Erythroblast (primary cell): ENCODE data around the gene SNRPA.

Source experiments
- GATA1 ChIP-seq: IDR thresholded peaks from 2 replicates; pipeline ENCODE4 v1.6.1; 2011; ENCODE audit warnings: low read depth, mild to moderate bottlenecking, control low read depth, low read length, moderate library complexity
- POLR2A ChIP-seq: IDR thresholded peaks from 2 replicates; pipeline ENCODE4 v1.6.1; 2011; ENCODE audit warnings: mild to moderate bottlenecking, low read length

DNA sequence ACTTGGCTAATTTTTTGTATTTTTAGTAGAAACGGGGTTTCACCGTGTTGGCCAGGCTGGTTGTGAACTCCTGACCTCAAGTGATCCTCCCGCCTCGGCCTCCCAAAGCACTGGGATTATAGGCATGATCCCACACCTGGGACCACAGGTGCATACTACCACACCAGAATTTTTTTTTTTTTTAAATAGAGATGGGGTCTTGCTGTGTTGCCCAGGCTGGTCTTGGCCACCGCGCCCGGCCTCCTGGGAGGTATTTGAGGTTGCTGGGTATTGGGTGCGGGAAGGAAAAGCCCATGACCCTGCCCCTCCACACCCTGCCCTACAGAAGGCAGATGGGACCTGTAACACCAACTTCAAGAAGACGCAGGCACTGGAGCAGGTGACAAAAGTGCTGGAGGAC, 14.3 kb upstream of the SNRPA start:
- TF ChIP-seq POLR2A: no peak
- TF ChIP-seq GATA1: no peak
